Activated naive CD4-positive, alpha-beta T cell (primary cell): ENCODE measurements around the gene PDE1C.

ENCODE experiments used
- DNase-seq, 4 experiments: peaks; one replicate each; lab custom pipeline; 2025; lab: John Stamatoyannopoulos, UW

The PDE1C gene

GRCh38 chr7:31892099-31892829, 177.9 kb downstream of the PDE1C start:
- DNase-seq = no peak

DNA sequence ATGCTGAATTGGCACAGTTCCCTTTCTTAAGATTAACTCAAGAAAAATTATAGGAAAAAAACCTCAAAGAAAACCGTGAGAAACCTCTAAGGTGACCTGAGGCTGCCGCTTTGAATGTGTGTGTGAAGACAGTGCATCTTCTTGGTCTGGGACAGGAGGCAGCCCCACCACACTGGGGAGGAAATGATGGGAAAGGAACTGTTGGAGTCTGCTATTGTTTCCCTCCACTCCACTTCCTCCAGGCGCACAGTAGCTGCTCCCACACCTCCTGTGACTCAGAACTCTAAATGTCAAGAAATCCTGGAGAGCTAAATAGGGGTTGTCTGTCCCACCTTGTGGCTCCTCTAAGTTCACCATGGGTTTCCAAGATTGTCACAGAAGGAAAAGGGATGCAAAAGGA, 179.4 kb downstream of the PDE1C start:
- no peak for DNase-seq

GRCh38 chr7:31890198-31890597, 180.0 kb downstream of the PDE1C start:
- DNase-seq = no peak

DNA sequence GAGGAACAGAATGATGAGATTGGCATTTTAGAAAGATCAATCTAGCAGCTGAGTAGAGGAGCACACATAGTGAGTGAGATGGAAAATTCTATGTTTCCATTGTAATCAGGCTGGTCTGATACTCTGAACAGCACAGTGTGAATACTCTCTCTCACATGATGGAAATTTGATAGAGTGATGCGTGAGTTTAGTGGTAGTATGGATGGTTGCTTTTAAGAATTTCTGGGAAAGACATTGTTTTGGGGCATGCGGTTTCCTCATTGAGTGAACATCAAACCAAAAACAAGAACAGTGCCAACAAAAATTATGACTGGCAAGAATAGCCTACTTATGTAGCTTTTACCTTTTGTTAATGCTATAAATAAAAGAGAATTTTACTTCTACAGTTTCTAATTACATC, 183.2 kb downstream of the PDE1C start:
- DNase-seq = no peak

DNA sequence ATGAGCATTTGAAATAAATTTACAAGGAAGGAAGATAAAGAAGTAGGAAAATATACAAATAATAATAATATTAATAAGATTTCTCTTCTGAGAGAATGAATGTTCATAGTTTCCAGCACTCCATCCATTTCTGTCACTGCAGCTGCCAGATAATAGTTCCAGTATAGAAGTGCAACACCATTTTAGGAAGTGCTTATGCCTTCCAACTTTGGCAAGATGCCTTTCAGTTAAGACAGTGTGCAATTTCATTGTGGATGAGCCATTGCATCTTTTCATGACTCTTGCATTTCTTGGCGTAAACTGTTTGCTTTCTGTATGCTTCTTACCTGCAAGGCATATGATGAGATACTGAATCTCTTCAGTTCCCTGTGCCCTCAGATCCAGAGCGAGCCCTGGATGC, 185.0 kb downstream of the PDE1C start:
- DNase-seq = no peak

DNA sequence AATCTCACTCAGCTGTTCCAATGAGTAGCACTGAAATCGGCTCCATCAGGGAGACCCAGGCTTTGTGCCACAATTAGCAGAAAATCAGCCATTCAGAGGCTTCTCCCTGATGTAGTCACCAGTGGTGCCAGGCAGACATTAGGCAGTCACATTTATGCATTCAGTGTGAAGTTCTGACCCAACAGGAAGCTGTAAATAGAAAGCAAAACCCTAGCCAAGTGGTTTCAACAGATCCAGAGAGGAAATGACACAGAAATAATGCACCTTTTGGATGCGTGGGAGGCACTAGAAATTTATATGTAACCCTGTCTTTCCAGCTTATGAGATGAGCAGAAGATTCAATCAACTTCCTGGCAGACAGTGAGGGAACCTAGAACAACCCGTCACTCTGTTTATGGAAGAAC, 186.4 kb downstream of the PDE1C start:
- no peak for DNase-seq

GRCh38 chr7:31882187-31882586, 188.0 kb downstream of the PDE1C start:
- DNase-seq = no peak

DNA sequence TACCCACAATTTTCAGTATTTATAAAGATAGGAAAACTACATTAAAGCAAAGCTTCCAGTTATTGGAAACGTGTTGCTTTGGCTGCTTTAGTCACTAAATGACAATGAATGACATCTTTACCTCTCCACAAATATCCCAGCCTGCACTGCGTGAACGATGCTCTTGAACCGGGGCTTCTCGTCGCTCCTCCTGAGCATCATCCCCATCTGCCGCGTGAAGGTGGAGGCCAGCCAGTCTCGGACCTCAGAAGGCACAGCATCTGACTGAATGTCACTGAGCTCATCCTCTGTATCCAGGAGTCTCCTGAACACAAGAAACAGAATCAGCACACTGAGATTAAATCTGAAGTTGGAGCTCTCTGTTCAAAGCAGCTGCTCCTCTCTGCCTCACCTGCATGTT, 191.3 kb downstream of the PDE1C start:
- DNase-seq = no peak

DNA sequence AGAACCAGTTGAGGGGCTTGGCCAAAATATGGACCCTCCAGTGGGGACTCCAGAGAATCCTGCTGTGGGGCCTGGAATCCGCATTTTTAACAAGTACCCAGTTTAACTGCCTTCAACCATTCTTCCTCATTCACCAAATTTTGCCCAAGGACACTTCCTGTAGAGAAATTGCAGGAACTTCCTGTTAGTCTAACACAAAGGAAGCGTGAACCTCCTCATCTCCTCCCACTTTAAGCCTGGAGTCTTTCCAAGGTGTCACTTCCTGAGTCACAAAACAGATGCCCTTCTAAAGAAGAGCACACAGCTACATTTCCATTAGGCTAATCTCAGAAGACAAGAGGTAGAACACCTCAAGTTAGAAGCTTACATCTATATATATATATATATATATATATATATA, 194.8 kb downstream of the PDE1C start:
- DNase-seq = no peak

- DNase-seq = no peak
Measured at GRCh38 chr7:31874631-31875386, 195.4 kb downstream of the PDE1C start.

- no peak for DNase-seq
Measured at GRCh38 chr7:31873816-31874597, 196.2 kb downstream of the PDE1C start.

- no peak for DNase-seq
Measured at GRCh38 chr7:31872545-31873370, 197.4 kb downstream of the PDE1C start.

GRCh38 chr7:31864646-31865045, 205.6 kb downstream of the PDE1C start:
- no peak for DNase-seq

DNA sequence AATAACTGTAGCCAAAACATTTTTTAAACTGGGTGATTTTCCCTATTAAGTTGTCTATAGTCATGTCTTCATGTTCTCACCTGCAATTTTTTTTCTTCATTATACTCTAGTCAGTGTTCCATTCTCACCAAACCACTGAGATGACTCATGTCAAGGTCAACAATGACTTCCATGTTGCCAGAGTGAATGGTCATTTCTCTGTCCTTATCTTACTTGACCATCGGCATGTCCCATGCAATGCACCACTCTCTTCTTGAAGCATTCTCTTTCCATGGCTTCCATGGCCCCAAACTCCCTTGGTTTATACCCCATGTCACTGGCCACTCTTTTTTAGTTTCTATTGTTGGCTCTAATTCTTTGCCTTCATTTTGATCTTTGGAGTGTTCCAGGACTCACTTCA, 209.3 kb downstream of the PDE1C start:
- DNase-seq = no peak

- DNase-seq = no peak
Measured at GRCh38 chr7:31858055-31858454, 212.2 kb downstream of the PDE1C start.

DNA sequence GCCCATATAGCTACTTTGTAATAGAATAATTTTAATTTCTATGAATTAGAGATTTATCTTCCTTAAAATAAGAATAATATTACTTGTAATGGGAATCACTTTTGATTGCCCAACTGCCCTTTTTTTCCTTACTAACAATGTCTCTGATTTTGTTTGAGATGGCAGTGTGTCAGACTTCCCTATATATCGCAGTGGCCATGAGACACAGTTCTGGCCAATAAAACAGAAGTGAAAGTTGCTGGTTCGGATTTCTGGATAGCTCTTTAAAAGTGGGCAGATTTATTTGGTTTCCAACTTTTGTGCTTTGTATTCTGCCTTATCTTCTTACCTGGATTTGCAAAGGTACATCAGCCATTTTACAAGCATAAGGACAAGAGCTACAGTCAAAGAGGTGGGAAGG, 213.0 kb downstream of the PDE1C start:
- DNase-seq = no peak

- DNase-seq = no peak
Measured at GRCh38 chr7:31856337-31856736, 213.9 kb downstream of the PDE1C start.

- DNase-seq = no peak
Measured at GRCh38 chr7:31855530-31855929, 214.7 kb downstream of the PDE1C start.

DNA sequence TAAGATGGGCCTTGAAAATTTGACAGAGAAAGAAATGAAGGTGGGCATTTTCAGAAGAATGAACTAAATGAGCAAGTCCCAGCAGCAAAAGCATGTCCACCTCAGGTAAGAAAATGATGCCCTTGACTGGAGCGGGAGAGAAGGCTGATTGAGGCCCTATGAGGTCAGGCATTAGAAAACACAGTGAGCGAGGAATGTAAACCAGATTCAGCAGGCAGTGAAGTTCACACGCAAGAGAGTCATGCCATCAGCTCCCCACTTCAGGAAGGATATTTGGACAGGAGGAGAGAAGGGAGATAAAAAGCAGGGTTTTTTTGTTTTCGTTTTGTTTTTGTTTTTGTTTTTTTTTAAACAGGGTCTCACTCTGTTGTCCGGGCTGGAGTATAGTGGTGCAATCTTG, 216.8 kb downstream of the PDE1C start:
- no peak for DNase-seq

- no peak for DNase-seq
Measured at GRCh38 chr7:31852462-31852861, 217.7 kb downstream of the PDE1C start.

DNA sequence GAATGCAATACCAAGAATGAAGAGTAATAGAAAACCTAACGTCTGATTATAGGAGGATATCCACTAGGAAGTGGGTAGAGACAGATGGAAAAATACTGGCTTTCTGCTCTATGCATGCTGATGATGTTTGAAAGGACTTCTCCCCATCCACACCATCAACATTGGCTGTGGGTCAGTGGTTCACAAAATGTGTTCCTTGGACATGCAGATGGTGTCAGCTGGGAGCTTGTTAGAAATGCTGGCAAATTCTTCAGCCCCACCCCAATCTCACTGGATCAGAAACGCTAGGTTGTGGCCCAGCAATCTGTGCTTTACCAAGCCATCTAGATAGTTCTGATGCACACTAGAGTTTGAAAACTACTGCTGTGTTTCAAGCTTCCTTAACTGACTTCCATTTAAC, 219.1 kb downstream of the PDE1C start:
- no peak for DNase-seq

GRCh38 chr7:31850601-31851000, 219.6 kb downstream of the PDE1C start:
- DNase-seq = no peak
